ENCODE measurements around the gene TGIF2.

DNA sequence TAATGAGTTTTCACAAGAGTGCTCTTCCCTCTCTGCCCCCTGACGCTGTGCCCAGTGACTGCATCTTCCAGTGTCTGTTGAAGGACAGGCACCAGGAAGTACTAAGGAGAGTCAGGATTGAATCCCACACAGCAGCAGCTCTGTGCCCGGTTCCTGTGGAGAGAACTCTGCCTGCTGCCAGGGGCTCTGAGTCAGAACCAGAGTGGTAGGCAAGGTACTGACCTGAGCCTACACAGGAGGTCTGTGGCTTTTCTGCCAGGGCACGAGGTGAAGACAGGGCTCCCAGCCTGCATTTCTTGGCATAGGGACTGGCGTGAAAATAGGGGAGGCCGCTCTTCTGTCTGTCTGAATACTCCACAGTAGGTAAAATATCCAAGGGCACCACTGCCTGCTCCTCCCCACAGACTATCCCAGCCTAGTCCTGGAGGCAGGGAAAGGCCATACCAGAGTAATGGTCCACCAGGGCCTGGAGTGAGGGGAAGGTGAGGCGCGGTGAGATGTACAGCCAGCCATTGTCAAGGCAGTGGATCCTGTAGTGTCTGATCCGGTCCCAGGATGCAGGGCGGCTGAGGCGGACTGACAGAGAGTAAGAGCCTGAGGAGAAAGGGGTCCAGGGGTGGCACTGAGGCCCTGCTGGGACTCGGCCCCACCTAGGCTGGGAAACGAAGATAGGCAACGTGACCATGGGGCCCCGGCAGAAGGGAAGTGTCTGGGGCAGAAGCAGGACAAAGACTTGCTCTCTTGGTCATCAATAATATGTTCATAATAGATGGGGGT lies 41.6 kb downstream of the TGIF2 start:
- TF ChIP-seq, protein P1, sequence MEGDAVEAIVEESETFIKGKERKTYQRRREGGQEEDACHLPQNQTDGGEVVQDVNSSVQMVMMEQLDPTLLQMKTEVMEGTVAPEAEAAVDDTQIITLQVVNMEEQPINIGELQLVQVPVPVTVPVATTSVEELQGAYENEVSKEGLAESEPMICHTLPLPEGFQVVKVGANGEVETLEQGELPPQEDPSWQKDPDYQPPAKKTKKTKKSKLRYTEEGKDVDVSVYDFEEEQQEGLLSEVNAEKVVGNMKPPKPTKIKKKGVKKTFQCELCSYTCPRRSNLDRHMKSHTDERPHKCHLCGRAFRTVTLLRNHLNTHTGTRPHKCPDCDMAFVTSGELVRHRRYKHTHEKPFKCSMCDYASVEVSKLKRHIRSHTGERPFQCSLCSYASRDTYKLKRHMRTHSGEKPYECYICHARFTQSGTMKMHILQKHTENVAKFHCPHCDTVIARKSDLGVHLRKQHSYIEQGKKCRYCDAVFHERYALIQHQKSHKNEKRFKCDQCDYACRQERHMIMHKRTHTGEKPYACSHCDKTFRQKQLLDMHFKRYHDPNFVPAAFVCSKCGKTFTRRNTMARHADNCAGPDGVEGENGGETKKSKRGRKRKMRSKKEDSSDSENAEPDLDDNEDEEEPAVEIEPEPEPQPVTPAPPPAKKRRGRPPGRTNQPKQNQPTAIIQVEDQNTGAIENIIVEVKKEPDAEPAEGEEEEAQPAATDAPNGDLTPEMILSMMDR (CRISPR knock-in tag; IDR thresholded peaks at IDR 0.05), result no peak
- no peak for TF ChIP-seq ZNF569 (CRISPR knock-in tag; IDR thresholded peaks at IDR 0.05; ENCODE audit: borderline replicate concordance)
- TF ChIP-seq ASH2L (IDR thresholded peaks at IDR 0.05; ENCODE audit: insufficient read length, low read depth, low read length), result no peak
- no peak for TF ChIP-seq SIN3A (IDR thresholded peaks at IDR 0.05; ENCODE audit: borderline replicate concordance, low read depth, low read length)
